Natural killer cell (primary cell): ENCODE results near the gene CEP170B. TPM values are rescaled to one million over a fixed set of nuclear protein-coding genes. Genes with fewer than 3 reads are reported as not detected.

Source experiments
- ATAC-seq, 3 donors: fragments of 150-1000 bp in 2 of 3; fragments of 200-7000 bp in 1 of 3; cut with Tn5 transposase; 1 replicate in 1 of 3; 2 replicates in 2 of 3; pipeline ENCODE4 v1.10.0; 2021; ENCODE audit warnings: mild to moderate bottlenecking in 2 of 3, moderate library complexity in 2 of 3
- DNase-seq, 2 donors: peaks; one replicate each; pipeline versions ENCODE4 v3.0.0 to v3.0.0-alpha.2; 2013 to 2021; ENCODE audit warnings: mixed read lengths in 1 of 2
- H3K27ac ChIP-seq: one replicate; pipeline ENCODE4 v1.5.1; 2013; ENCODE audit warnings: mild to moderate bottlenecking, low read length
- H3K27me3 ChIP-seq: one replicate; pipeline ENCODE4 v1.6.1; 2013; ENCODE audit warnings: low read length; ENCODE audit not compliant: control insufficient read depth, insufficient read depth
- H3K36me3 ChIP-seq: one replicate; pipeline ENCODE4 v1.6.1; 2013; ENCODE audit warnings: low read length; ENCODE audit not compliant: control insufficient read depth, insufficient read depth
- H3K4me1 ChIP-seq: one replicate; pipeline ENCODE4 v1.6.1; 2013; ENCODE audit warnings: low read length; ENCODE audit not compliant: control insufficient read depth, insufficient read depth
- H3K4me3 ChIP-seq: one replicate; pipeline ENCODE4 v1.5.1; 2013; ENCODE audit warnings: low read length
- H3K9me3 ChIP-seq: one replicate; pipeline ENCODE4 v1.6.1; 2013; ENCODE audit warnings: low read length; ENCODE audit not compliant: control insufficient read depth, insufficient read depth
- H3K27ac Mint-ChIP-seq, 2 donors: one replicate each; pipeline ENCODE4 v1.8.0; 2022; ENCODE audit warnings: mild to moderate bottlenecking in 2 of 2, mixed read lengths in 2 of 2, moderate library complexity in 1 of 2
- H3K27me3 Mint-ChIP-seq, 2 donors: one replicate each; pipeline ENCODE4 v1.8.0; 2022; ENCODE audit warnings: low read depth in 2 of 2, mixed read lengths in 2 of 2
- H3K36me3 Mint-ChIP-seq: one replicate; pipeline ENCODE4 v1.8.0; 2022; ENCODE audit warnings: mixed read lengths
- H3K4me1 Mint-ChIP-seq, 2 donors: one replicate each; pipeline ENCODE4 v1.8.0; 2022; ENCODE audit warnings: mixed read lengths in 2 of 2
- H3K4me3 Mint-ChIP-seq: one replicate; pipeline ENCODE4 v1.8.0; 2022; ENCODE audit warnings: mild to moderate bottlenecking, moderate library complexity, mixed read lengths
- H3K9me3 Mint-ChIP-seq, 2 donors: one replicate each; pipeline ENCODE4 v1.8.0; 2022; ENCODE audit warnings: mixed read lengths in 2 of 2
- WGBS: methylation state at CpG from one replicate; pipeline ENCODE4 v1.1.7; 2013; ENCODE audit warnings: missing lambda C conversion rate; ENCODE audit not compliant: insufficient coverage; 5-methylcytosine and 5-hydroxymethylcytosine counted together
- intact Hi-C: fragments of 100-400 bp; cut with micrococcal nuclease; formaldehyde crosslinking; loops from one replicate; pipeline ENCODE4 v1.14.2; 2022
- total RNA-seq, 4 donors: library from RNA; stranded (reverse); fragments of 120-200 nt in 1 of 4; gene quantifications; one replicate each; pipeline versions ENCODE4 v1.2.3 to v1.2.4, GENCODE V29; 2013 to 2022
- TF ChIP-seq, protein P1 (sequence below): fragments of 200-600 bp; IDR thresholded peaks from one replicate; pipeline ENCODE4 v1.8.0; 2022; ENCODE audit warnings: antibody characterized with exemption

Gene CEP170B
- total RNA-seq, 3 donors from 2014 or later (not counting 1 experiment from before 2014, with no cell fraction given): 0.24 to 0.72 (median 0.30) TPM

DNA sequence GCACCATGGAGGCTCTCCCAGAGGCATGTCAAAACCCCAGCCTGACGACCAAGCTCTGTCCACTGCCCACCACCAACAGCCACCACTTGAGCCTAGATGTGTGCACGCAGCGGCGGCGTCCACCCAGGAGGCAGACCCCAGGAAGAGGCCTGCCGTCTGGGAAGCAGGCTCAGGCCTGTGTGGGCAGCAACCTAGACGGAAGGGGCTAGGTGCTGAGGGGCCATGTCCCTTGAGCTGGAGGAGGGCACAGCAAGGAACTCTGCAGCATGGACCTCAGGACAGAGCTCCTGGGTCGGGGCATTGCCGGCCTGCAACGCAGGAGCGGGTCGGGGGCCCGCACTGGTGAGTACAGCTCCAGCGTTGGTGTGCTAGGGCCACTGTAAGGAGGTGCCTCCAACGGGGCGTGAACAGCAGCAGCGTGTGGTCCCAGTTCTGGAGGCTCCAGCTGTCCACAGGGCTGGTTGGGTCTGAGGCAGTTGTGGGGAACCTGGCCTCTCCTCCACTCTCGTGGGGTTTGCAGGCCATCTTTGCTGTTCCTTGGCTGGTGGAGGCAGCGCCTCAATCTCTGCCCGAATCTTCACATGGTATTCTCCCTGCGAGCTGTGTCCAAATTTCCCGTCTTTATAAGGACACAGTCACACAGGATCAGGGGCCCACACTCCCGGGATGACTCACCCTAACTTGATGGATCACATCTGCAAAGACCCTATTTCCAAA, 43.7 kb upstream of the CEP170B start:
- H3K27me3 Mint-ChIP-seq: peaks cover 0 to 13% of the 10 kb centered on the region in 2 donors
- WGBS: 93% methylated on average over 23 of the region's 23 CpGs
- intact Hi-C loops: no loop called here
- H3K9me3 Mint-ChIP-seq: peaks cover 0 to 6% of the 10 kb centered on the region in 2 donors
- Histone ChIP-seq H3K27me3 (peaks cover 5% of the 10 kb centered on the region), H3K36me3 (no peaks in the 10 kb centered on the region), H3K4me3 (no peak overlapping the region), H3K4me1 (peaks cover 17% of the 10 kb centered on the region), H3K9me3 (peaks cover 3% of the 10 kb centered on the region), H3K27ac (no peak overlapping the region)
- H3K4me3 Mint-ChIP-seq: no peak overlapping the region
- no peaks in the 10 kb centered on the region for H3K36me3 Mint-ChIP-seq
- peaks cover 7 to 22% of the 10 kb centered on the region in 2 donors for H3K4me1 Mint-ChIP-seq
- ATAC-seq (no peak), DNase-seq (no peak)
- no peak overlapping the region for H3K27ac Mint-ChIP-seq
- TF ChIP-seq, protein P1, sequence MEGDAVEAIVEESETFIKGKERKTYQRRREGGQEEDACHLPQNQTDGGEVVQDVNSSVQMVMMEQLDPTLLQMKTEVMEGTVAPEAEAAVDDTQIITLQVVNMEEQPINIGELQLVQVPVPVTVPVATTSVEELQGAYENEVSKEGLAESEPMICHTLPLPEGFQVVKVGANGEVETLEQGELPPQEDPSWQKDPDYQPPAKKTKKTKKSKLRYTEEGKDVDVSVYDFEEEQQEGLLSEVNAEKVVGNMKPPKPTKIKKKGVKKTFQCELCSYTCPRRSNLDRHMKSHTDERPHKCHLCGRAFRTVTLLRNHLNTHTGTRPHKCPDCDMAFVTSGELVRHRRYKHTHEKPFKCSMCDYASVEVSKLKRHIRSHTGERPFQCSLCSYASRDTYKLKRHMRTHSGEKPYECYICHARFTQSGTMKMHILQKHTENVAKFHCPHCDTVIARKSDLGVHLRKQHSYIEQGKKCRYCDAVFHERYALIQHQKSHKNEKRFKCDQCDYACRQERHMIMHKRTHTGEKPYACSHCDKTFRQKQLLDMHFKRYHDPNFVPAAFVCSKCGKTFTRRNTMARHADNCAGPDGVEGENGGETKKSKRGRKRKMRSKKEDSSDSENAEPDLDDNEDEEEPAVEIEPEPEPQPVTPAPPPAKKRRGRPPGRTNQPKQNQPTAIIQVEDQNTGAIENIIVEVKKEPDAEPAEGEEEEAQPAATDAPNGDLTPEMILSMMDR: no peak

DNA sequence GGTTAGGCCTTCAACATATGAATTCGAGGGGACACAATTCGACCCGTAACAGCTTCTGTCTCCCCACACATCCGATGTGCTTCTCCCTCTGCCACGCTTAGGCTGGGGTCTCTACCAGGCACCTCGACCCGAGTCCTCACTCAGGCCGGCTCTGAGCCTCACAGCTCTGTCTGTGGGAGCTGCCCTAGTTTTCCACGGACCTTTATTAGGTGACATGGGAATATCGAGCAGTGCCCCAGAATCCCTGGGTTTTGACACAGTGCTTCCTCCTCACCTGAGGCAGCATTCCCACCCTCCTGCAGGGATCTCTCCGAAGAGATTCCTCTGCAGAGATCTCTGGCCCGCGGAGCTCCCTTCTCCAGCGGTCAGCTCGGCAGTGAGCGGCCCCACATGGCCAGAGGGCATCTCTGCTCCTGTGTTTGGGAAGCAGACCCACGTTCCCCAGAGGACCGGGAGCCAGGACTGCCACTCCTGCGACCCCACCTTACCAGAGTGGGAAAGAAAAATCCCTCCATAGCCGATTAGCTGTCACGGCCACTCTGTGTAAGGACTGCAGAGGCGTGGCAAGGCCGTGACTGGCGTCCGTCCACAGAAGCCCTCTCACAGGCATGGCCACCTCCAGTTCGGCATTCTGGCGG, 43.0 kb upstream of the CEP170B start:
- no peak for DNase-seq
- intact Hi-C loops: no loop called here
- Mint-ChIP-seq H3K9me3 (peaks cover 0 to 6% of the 10 kb centered on the region in 2 donors), H3K36me3 (no peaks in the 10 kb centered on the region), H3K4me1 (peaks cover 7 to 19% of the 10 kb centered on the region in 2 donors), H3K4me3 (no peak overlapping the region), H3K27me3 (peaks cover 0 to 13% of the 10 kb centered on the region in 2 donors), H3K27ac (no peak overlapping the region)
- Histone ChIP-seq H3K4me3 (no peak overlapping the region), H3K27ac (no peak overlapping the region), H3K36me3 (no peaks in the 10 kb centered on the region), H3K9me3 (peaks cover 3% of the 10 kb centered on the region), H3K4me1 (peaks cover 16% of the 10 kb centered on the region), H3K27me3 (peaks cover 5% of the 10 kb centered on the region)
- WGBS: 91% methylated on average over 27 of the region's 27 CpGs
- TF ChIP-seq, protein P1: no peak
- ATAC-seq: no peak

DNA sequence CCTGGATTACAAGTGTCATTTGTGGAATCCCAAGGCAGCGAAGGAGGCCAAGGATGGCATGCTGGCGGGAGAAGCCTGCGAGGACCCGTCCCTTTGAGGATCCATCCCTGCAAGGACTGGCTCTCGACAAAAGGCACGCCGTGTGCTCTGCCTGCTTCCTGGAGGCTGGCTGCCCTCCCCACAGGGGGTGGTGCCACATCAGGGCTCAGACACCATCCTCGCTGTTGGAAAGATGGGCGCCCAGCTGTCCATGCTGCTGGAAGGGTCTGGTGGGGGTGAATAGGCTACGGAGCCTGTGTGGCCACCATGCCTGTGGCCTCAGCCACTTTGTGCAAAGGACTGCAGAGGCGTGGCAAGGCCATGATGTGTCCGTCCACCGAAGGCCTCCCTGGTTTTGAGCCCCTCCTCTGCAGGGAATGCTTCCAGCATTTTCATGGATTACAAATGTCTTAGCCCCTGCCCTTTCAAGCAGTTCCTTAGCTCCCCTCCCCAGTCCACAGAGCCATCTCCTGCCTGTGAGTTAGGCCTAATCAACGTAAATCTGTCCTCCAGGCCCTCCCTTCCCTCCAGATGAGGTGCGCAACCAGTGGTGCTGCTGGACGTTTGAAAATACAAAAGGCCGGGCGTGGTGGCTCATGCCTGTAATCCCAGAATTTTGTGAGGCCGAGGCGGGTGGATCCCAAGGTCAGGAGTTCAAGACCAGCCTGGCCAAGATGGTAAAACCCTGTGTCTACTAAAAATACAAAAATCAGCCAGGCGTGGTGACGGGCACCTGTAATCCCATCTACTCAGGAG, 42.0 kb upstream of the CEP170B start:
- Histone ChIP-seq H3K4me1 (peaks cover 24% of the 10 kb centered on the region), H3K4me3 (no peak overlapping the region), H3K27me3 (peaks cover 7% of the 10 kb centered on the region), H3K9me3 (no peaks in the 10 kb centered on the region), H3K36me3 (no peaks in the 10 kb centered on the region), H3K27ac (no peak overlapping the region)
- Mint-ChIP-seq H3K4me3 (no peak overlapping the region), H3K36me3 (no peaks in the 10 kb centered on the region), H3K27me3 (peaks cover 0 to 13% of the 10 kb centered on the region in 2 donors), H3K4me1 (peaks cover 7 to 23% of the 10 kb centered on the region in 2 donors), H3K9me3 (peaks cover 0 to 6% of the 10 kb centered on the region in 2 donors), H3K27ac (no peak overlapping the region)
- no peak for DNase-seq
- TF ChIP-seq, protein P1: no peak
- no peak for ATAC-seq
- WGBS: 93% methylated on average over 22 of the region's 22 CpGs
- intact Hi-C loops: no loop called here
